Pulmonary artery endothelial cell (primary cell): ENCODE data around the gene KLRG1. TPM values are rescaled to one million over a fixed set of nuclear protein-coding genes. Genes with fewer than 3 reads are reported as not detected.
A peak's percentile ranks its signal among the peaks of the same experiment; 100 is the strongest.

Experiments used
- DNase-seq: peaks from one replicate; pipeline ENCODE4 v3.0.0-alpha.2; 2011; ENCODE audit warnings: low read depth, low spot score
- total RNA-seq: library from RNA; depleted of rRNA; stranded (reverse); fragments of >200 nt; gene quantifications from 2 replicates; pipeline ENCODE4 v1.2.3, GENCODE V29; 2014

The KLRG1 gene
- 7.9 and 10.0 TPM in 2 replicates for total RNA-seq

GRCh38 chr12:8989413-8989812, at the start of gene KLRG1:
KLRG1 (plus strand) TSS chr12:8989546; CDS start chr12:8989636, 90 bp downstream.
- peak; percentile 43 for DNase-seq

- no peak for DNase-seq
Observed at GRCh38 chr12:8941691-8942478, 47.5 kb upstream of the KLRG1 start.

DNA sequence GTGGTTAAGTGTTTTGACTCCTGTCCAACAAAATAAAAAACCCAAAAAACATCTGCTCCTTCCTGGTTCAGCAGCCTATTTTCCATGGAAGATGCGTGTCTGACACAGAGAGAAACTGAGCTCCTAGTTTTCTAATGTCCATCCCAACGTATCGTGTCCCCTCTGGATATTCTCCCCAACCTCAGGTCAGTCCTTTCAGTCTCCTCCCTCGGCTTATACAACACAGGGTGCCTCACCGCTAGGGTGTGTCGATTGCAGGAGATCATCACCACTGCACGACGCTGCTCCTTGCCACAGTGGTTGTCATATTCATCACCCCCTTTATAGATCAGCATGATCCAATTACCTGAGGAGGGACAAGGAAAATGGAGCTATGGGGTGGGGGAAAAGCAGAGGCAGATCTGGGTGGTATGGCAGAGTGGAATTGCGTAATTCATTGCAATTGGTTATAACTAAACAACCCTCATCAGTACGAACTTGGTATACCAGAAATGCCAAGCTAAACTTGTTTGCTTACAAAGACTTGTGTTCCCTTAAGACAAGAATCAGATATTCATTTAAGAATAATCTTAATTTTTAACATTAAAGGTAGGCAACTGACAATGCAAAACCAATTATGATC, 45.7 kb upstream of the KLRG1 start:
- no peak for DNase-seq

- no peak for DNase-seq
Observed at GRCh38 chr12:8946733-8947132, 42.6 kb upstream of the KLRG1 start.

DNA sequence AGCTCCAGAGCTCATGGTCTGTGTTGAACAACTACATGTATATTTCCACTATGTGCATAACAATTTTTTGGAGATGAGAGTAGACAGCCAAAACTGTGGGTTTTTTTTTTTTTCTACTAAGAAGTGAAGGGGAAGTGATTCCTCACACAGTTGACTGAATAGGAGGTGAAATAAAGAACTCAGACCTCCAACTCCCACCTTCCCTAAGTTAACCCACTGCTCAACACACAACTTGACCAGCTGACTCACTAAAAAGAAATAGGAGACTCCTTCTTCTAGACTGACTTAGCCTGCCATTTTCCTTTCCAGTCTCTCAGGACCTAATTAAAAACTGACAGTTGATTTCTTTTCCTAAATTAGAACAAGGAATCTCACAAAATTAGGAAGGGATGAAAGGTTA, 41.6 kb upstream of the KLRG1 start:
- no peak for DNase-seq

DNA sequence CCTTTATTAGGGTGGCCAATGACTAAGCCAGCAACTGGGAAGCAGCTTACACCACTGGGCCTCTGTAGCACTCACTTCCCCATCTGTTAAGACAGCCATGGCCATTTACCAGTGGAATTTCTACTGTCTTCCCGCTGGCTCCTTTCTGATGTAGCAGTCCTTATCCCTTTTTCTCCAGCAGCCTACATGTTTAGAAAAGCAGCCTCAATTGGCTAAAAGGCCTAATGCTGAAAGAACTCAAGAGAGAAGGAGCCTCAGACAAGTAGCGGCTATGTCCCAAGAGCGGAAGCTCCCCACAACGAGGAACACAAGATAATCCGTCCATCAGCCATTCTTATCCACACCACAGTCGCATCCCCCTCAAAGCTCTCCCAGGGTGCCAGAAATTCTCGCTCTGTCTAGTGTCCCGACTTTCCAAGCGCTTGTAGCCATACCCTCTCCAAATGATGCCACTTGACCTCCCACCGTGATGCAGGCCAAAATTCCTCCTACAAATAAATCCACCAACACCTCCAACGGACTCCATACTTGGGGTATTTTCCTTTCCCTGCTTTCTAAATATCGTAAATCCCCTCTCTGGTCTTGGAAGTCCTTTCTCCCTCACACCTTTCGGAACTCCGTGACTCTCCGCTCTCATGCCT, 40.5 kb upstream of the KLRG1 start:
- no peak for DNase-seq

GRCh38 chr12:8949342-8950220, 39.8 kb upstream of the KLRG1 start, which contains the start of gene M6PR:
M6PR (minus strand) TSS chr12:8949645; CDS start chr12:8946404, 3,241 bp downstream.
- DNase-seq = peak; percentile 73

GRCh38 chr12:8950221-8950527, 39.2 kb upstream of the KLRG1 start:
- DNase-seq = no peak

DNA sequence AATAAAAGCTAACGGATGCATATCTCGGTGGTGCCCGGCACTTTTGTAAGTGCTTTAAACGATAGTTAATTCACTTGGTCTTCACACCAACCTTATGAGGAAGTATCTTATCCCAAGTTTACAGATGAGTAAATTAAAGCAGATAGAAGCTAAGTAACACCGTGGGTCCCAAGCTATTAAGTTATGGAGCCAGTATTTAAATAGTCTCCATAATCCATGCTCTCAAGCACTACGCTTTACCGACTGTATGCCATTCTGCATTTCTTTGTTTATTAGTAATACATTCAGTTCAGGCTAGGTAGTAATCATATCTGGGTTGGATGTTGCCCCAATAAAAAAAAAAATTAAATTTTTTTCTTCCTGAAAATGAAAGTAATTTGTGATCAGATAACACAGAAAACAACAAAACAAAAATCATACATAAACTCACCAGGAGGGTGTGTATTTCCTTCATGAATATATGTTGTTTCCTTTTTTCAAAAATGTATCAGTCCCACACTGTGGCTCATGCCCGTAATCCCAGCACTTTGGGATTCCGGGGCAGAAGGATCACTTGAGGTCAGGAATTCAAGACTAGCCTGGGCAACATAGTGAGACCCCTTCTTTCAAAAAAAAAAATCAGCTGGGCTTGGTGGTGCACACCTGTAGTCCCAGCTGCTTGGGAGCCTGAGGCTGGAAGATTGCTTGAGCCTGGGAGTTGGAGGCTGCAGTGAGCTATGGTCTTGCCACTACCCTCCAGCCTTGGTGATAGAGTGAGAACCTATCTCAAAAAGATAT, 38.5 kb upstream of the KLRG1 start:
- DNase-seq = no peak

DNA sequence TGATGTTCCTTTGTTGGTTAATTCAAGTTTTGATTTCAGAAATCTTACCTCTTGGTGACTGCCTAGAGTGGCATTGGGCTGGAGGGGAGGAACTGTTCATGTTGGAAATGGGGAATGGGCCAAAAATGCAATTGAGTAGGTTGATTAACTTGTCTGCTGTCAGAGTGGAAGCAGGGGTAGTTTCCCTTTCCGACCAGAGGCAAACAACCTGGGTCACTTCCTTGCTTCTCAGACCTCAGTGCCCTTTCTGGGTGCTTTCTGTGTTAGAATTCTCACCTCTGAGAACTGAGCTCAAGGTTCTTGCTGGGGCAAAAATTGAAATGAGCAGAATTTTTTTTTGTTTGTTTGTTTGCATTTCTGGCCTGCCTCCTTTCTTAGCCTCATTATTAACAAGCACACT, 37.6 kb upstream of the KLRG1 start:
- no peak for DNase-seq

- no peak for DNase-seq
Observed at GRCh38 chr12:8953773-8954402, 35.5 kb upstream of the KLRG1 start.

GRCh38 chr12:8956073-8956472, 33.3 kb upstream of the KLRG1 start:
- DNase-seq = no peak

- no peak for DNase-seq
Observed at GRCh38 chr12:8956772-8957171, 32.6 kb upstream of the KLRG1 start.

GRCh38 chr12:8957561-8957960, 31.8 kb upstream of the KLRG1 start:
- DNase-seq = no peak

- no peak for DNase-seq
Observed at GRCh38 chr12:8958066-8958465, 31.3 kb upstream of the KLRG1 start.

GRCh38 chr12:8960176-8960575, 29.2 kb upstream of the KLRG1 start:
- DNase-seq = no peak

GRCh38 chr12:8968761-8969160, 20.6 kb upstream of the KLRG1 start:
- no peak for DNase-seq

DNA sequence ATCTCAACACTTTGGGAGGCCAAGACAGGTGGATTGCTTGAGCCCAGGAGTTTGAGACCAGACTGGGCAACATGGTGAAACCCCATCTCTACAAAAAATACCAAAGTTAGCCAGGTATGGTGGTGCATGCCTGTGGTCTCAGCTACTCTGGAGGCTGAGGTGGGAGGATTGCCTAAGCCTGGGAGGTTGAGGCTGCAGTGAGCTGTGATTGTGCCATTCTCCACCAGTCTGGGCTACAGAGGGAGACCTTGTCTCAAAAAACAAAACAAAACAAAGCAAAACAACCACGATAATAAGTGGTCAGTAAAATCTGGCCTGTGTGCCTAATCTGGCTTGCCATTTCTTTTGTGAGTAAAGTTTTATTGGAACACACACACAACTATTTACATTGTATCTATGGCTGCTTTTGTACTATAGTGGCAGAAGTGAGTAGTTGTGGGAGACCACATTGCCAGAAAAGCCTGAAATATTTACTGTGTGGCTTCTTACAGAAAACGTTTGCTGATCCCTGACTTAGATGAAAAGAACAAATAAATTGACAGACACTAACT, 19.4 kb upstream of the KLRG1 start:
- no peak for DNase-seq

- DNase-seq = no peak
Observed at GRCh38 chr12:8970432-8970831, 18.9 kb upstream of the KLRG1 start.

GRCh38 chr12:8980137-8980536, 9.2 kb upstream of the KLRG1 start:
- no peak for DNase-seq
